Measurements from ENCODE around the gene CDIP1.

CDIP1 gene

GRCh38 chr16:4494746-4495490 is 43.7 kb downstream of the CDIP1 start:
- Histone ChIP-seq H4K20me1 (ENCODE audit: insufficient read depth) (no peaks in the 10 kb centered on the region), H3K9ac (no peak overlapping the region), H3K4me3 (IDR thresholded peaks at IDR 0.05; ENCODE audit: insufficient read depth, low read depth, low read length) (no peak overlapping the region), H3K79me2 (ENCODE audit: insufficient read depth, low read depth) (no peaks in the 10 kb centered on the region), H3K4me2 (no peak overlapping the region), H3K27ac (no peak overlapping the region), H3K27me3 (ENCODE audit: insufficient read depth, low read depth) (no peaks in the 10 kb centered on the region), H3K36me3 (ENCODE audit: insufficient read depth) (no peaks in the 10 kb centered on the region), H3K4me1 (ENCODE audit: low read depth, poor library complexity, severe bottlenecking) (no peaks in the 10 kb centered on the region), H2AFZ (ENCODE audit: low read depth) (no peak overlapping the region)
- TF ChIP-seq CTCF (conservative IDR thresholded peaks at IDR 0.05; ENCODE audit: low read depth, low read length) = no peak

DNA sequence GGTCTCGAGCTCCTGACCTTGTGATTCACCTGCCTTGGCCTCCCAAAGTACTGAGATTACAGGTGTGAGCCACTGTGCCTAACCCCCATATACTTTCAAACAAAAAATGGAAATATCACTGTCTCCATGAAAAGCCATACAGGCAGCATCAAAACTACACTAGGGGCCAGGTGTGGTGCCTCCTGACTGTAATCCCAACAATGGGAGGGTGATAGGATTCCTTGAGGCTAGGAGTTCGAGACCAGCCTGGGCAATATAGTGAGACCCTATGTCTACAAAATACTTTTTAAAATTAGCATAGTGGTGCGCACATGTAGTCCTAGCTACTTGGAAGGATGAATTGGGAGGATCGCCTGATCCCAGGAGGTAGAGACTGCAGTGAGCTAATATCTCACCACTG is 46.7 kb downstream of the CDIP1 start:
- no peaks in the 10 kb centered on the region for H3K79me2 ChIP-seq (ENCODE audit: insufficient read depth, low read depth)
- no peak for TF ChIP-seq CTCF (conservative IDR thresholded peaks at IDR 0.05; ENCODE audit: low read depth, low read length)

GRCh38 chr16:4489030-4489429 is 49.5 kb downstream of the CDIP1 start:
- no peaks in the 10 kb centered on the region for H3K36me3 ChIP-seq (ENCODE audit: insufficient read depth)
- no peak overlapping the region for H3K4me2 ChIP-seq
- TF ChIP-seq CTCF (conservative IDR thresholded peaks at IDR 0.05; ENCODE audit: low read depth, low read length) = no peak
- H3K27ac ChIP-seq = no peak overlapping the region
- no peaks in the 10 kb centered on the region for H4K20me1 ChIP-seq (ENCODE audit: insufficient read depth)
- H3K27me3 ChIP-seq (ENCODE audit: insufficient read depth, low read depth) = no peaks in the 10 kb centered on the region
- no peaks in the 10 kb centered on the region for H3K79me2 ChIP-seq (ENCODE audit: insufficient read depth, low read depth)
- no peaks in the 10 kb centered on the region for H3K4me1 ChIP-seq (ENCODE audit: low read depth, poor library complexity, severe bottlenecking)
- no peak overlapping the region for H3K4me3 ChIP-seq (IDR thresholded peaks at IDR 0.05; ENCODE audit: insufficient read depth, low read depth, low read length)
- no peak overlapping the region for H2AFZ ChIP-seq (ENCODE audit: low read depth)
- H3K9ac ChIP-seq = no peak overlapping the region

More for the DNA sequence above, 46.7 kb downstream of the CDIP1 start:
- H3K27ac ChIP-seq = no peak overlapping the region
- H3K36me3 ChIP-seq (ENCODE audit: insufficient read depth) = no peaks in the 10 kb centered on the region
- H3K9ac ChIP-seq = no peak overlapping the region
- H3K27me3 ChIP-seq (ENCODE audit: insufficient read depth, low read depth) = no peaks in the 10 kb centered on the region
- no peaks in the 10 kb centered on the region for H3K4me1 ChIP-seq (ENCODE audit: low read depth, poor library complexity, severe bottlenecking)
- H4K20me1 ChIP-seq (ENCODE audit: insufficient read depth) = no peaks in the 10 kb centered on the region
- no peak overlapping the region for H3K4me2 ChIP-seq
- H3K4me3 ChIP-seq (IDR thresholded peaks at IDR 0.05; ENCODE audit: insufficient read depth, low read depth, low read length) = no peak overlapping the region
- H2AFZ ChIP-seq (ENCODE audit: low read depth) = no peak overlapping the region

GRCh38 chr16:4488499-4488967 is 50.0 kb downstream of the CDIP1 start:
- TF ChIP-seq CTCF (conservative IDR thresholded peaks at IDR 0.05; ENCODE audit: low read depth, low read length) = no peak
- H3K36me3 ChIP-seq (ENCODE audit: insufficient read depth) = no peaks in the 10 kb centered on the region
- H3K27me3 ChIP-seq (ENCODE audit: insufficient read depth, low read depth) = no peaks in the 10 kb centered on the region
- no peak overlapping the region for H2AFZ ChIP-seq (ENCODE audit: low read depth)
- H3K9ac ChIP-seq = no peak overlapping the region
- H3K79me2 ChIP-seq (ENCODE audit: insufficient read depth, low read depth) = no peaks in the 10 kb centered on the region
- no peaks in the 10 kb centered on the region for H3K4me1 ChIP-seq (ENCODE audit: low read depth, poor library complexity, severe bottlenecking)
- no peak overlapping the region for H3K27ac ChIP-seq
- no peak overlapping the region for H3K4me3 ChIP-seq (IDR thresholded peaks at IDR 0.05; ENCODE audit: insufficient read depth, low read depth, low read length)
- no peaks in the 10 kb centered on the region for H4K20me1 ChIP-seq (ENCODE audit: insufficient read depth)
- no peak overlapping the region for H3K4me2 ChIP-seq

Data from KMS-11 (cell line).